Right lobe of liver (tissue), 6 donors: ENCODE results near the gene ADPRHL1. TPM values are rescaled to one million over a fixed set of nuclear protein-coding genes. Genes with fewer than 3 reads are reported as not detected.

Experiments used
- ATAC-seq, 4 donors: fragments of 200-7000 bp; cut with Tn5 transposase; one replicate each; pipeline ENCODE4 v1.9.1; 2020; ENCODE audit warnings: mild to moderate bottlenecking in 4 of 4, moderate library complexity in 4 of 4
- DNase-seq, 3 donors: peaks; one replicate each; pipeline ENCODE4 v3.0.0-alpha.2; 2020
- H3K27ac ChIP-seq, 3 donors: fragments of 200-600 bp; one replicate each; pipeline ENCODE4 v1.8.0; 2022
- H3K27me3 ChIP-seq, 2 donors: fragments of 200-600 bp; one replicate each; pipeline ENCODE4 v1.8.0; 2022
- H3K36me3 ChIP-seq, 4 donors: fragments of 200-600 bp; sonication (generic) in 1 of 4; one replicate each; pipeline versions ENCODE4 v1.5.1 to v1.8.0; 2017 to 2022; ENCODE audit warnings: control low read depth in 1 of 4
- H3K4me1 ChIP-seq, 4 donors: fragments of 200-600 bp; sonication (generic) in 1 of 4; one replicate each; pipeline versions ENCODE4 v1.5.1 to v1.8.0; 2017 to 2022; ENCODE audit warnings: control low read depth in 1 of 4
- H3K4me3 ChIP-seq, 3 donors: fragments of 200-600 bp; one replicate each; pipeline ENCODE4 v1.8.0; 2022
- H3K9me3 ChIP-seq, 4 donors: fragments of 200-600 bp; sonication (generic) in 1 of 4; one replicate each; pipeline versions ENCODE4 v1.5.1 to v1.8.0; 2017 to 2022; ENCODE audit warnings: control low read depth in 1 of 4
- POLR2A ChIP-seq: fragments of 450-650 bp; IDR thresholded peaks from one replicate; pipeline ENCODE4 v1.6.1; 2017; ENCODE audit warnings: antibody characterized with exemption, mild to moderate bottlenecking
- WGBS: methylation state at CpG from one replicate; pipeline ENCODE4 v1.1.6; 2018; ENCODE audit warnings: low coverage, low lambda C conversion rate; ENCODE audit not compliant: insufficient coverage; ENCODE audit errors: missing lambda C conversion rate; 5-methylcytosine and 5-hydroxymethylcytosine counted together
- intact Hi-C, 2 donors: fragments of 100-400 bp; cut with DNase I; formaldehyde crosslinking; loops; one replicate each; pipeline versions ENCODE4 v1.11.2 to v1.14.1; 2022
- total RNA-seq, 6 experiments: library from RNA; depleted of rRNA in 2 of 6; stranded (reverse); fragments of >200 nt in 2 of 6; fragmentation: NEBNext Ultra II Directional in 3 of 6; extraction: Animal tissue kit (Norgen Biotek cat#: 25700) in 3 of 6; gene quantifications; one replicate each; pipeline versions ENCODE4 v1.1.0 to v1.2.4, GENCODE V29; 2016 to 2023
- TF ChIP-seq, protein P1 (sequence below), 4 donors: fragments of 200-600 bp in 3 of 4; fragments of 450-650 bp in 1 of 4; IDR thresholded peaks; one replicate each; pipeline versions ENCODE4 v1.5.1 to v1.8.0; 2016 to 2022; ENCODE audit warnings: antibody characterized with exemption in 4 of 4, mild to moderate bottlenecking in 2 of 4
- donor health status: DM: no; HTN: yes; CAD: no.
- donor health status: DM: no; HTN: no; CAD: no.
- donor health status: DM: no; HTN: no; CAD: no.
- donor health status: DM: no; HTN: yes; CAD: no.
- donor health status: DM: no; HTN: yes; CAD: no.

Gene ADPRHL1
- total RNA-seq, 6 experiments from 2014 or later = 0.37 to 1.7 (median 1.1) TPM

DNA sequence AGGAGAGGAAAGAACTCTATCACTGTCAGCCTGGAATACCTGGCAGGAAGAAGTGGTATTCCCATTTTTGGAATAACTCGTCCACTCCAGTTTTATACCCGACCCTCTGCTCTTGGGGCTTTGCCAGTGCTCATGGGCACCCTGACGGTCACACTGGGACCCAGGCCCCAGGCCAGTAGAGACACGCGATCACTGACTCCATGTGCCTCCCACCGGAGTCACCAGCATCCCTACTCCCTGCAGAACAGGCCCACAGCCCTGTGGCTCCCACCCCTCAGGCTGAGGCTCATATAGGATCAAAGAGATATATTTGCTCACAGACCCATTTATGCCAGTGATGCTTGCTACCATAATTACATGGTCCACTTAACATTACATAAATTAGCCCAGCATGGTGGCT, 92.8 kb downstream of the ADPRHL1 start:
- no CpG with 5 or more reads among the region's 6 CpGs for WGBS
- TF ChIP-seq, protein P1, sequence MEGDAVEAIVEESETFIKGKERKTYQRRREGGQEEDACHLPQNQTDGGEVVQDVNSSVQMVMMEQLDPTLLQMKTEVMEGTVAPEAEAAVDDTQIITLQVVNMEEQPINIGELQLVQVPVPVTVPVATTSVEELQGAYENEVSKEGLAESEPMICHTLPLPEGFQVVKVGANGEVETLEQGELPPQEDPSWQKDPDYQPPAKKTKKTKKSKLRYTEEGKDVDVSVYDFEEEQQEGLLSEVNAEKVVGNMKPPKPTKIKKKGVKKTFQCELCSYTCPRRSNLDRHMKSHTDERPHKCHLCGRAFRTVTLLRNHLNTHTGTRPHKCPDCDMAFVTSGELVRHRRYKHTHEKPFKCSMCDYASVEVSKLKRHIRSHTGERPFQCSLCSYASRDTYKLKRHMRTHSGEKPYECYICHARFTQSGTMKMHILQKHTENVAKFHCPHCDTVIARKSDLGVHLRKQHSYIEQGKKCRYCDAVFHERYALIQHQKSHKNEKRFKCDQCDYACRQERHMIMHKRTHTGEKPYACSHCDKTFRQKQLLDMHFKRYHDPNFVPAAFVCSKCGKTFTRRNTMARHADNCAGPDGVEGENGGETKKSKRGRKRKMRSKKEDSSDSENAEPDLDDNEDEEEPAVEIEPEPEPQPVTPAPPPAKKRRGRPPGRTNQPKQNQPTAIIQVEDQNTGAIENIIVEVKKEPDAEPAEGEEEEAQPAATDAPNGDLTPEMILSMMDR (IDR thresholded peaks at IDR 0.05) = no peak
- no peak for TF ChIP-seq POLR2A
- H3K4me3 ChIP-seq = no peak overlapping the region
- H3K36me3 ChIP-seq = peaks cover 0 to 12% (median 0%) of the 10 kb centered on the region in 4 donors
- ATAC-seq (no peak), DNase-seq (no peak)
- H3K27me3 ChIP-seq = no peaks in the 10 kb centered on the region
- H3K27ac ChIP-seq = no peak overlapping the region
- intact Hi-C loops = no loop called here
- no peaks in the 10 kb centered on the region for H3K9me3 ChIP-seq
- peaks cover 0 to 28% (median 0%) of the 10 kb centered on the region in 4 donors for H3K4me1 ChIP-seq

DNA sequence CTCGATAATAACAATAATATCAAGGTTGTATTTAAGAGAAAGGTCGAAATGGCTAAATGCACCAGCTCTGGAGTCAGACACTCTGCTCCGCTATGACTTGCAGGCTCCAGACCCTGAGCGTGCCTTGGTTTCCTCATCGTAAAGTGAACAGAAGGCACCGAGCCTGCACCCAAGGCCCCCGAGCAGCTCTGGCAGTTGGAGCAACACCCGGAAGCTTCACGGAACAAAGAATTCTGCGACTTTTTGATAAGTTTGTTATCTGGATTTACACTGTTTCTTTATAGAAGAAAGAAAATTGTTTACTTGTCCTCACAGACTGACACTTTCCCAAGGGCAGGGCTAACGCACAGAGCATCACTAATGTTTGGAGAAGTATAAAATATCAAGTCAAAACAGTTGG, 93.7 kb downstream of the ADPRHL1 start:
- TF ChIP-seq, protein P1 (IDR thresholded peaks at IDR 0.05) = no peak
- no peak for TF ChIP-seq POLR2A
- WGBS = 87% methylated on average over 11 of the region's 11 CpGs

DNA sequence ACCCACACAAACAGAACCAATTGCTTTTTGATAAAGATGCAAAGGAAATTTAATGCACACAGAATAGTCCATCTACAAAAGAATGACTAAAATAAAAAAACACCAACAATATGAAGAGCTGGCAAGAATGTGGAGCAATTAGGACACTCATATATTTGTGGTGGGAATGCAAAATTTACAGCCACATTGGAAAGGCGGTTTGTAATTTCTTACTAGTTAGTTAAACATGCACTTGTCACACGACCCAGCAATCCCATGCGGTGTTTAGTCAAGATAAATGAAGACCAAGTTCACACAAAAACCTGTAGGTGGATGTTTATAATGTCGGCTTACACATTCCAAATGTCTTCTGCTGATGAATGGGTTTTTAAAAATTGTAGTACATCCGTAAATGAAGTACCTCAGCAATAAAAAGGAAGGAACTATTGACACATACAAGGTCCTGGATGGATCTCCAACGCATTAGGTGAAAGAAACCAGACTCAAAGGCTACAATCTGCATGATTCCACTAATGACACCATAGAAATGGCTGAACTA, 94.6 kb downstream of the ADPRHL1 start:
- TF ChIP-seq, protein P1 (IDR thresholded peaks at IDR 0.05) = no peak
- TF ChIP-seq POLR2A = no peak
- intact Hi-C loops = no loop called here
- DNase-seq (no peak), ATAC-seq (no peak)
- Histone ChIP-seq H3K27me3 (no peaks in the 10 kb centered on the region), H3K4me3 (no peak overlapping the region), H3K36me3 (peaks cover 0 to 23% (median 0%) of the 10 kb centered on the region in 4 donors), H3K4me1 (peaks cover 0 to 28% (median 0%) of the 10 kb centered on the region in 4 donors), H3K9me3 (no peaks in the 10 kb centered on the region), H3K27ac (no peak overlapping the region)
- 41% methylated on average over 6 of the region's 6 CpGs for WGBS

More for the DNA sequence above, 93.7 kb downstream of the ADPRHL1 start:
- intact Hi-C loops = no loop called here
- no peak for DNase-seq
- no peaks in the 10 kb centered on the region for H3K9me3 ChIP-seq
- peaks cover 0 to 28% (median 0%) of the 10 kb centered on the region in 4 donors for H3K4me1 ChIP-seq
- H3K27ac ChIP-seq = no peak overlapping the region
- no peak for ATAC-seq
- H3K36me3 ChIP-seq = peaks cover 0 to 18% (median 0%) of the 10 kb centered on the region in 4 donors
- H3K4me3 ChIP-seq = no peak overlapping the region
- no peaks in the 10 kb centered on the region for H3K27me3 ChIP-seq

DNA sequence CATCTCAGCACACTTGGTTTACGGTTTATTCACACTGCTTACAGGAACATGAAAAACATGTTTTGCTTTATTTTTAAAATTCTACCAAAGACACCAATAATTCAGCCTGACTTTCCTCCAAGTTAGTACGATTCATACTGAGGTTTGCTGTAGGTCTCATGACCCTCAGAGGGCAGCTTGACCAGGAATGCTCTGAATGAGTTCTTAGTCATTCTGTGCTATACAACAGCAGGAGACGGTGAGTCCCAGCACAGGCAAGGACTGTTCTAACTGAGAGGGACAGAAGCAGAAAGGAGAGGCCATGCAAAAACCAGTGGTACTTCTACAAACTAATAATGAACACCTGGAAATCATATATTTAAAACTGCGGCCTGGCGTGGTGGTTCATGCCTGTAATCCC, 95.8 kb downstream of the ADPRHL1 start:
- DNase-seq (no peak), ATAC-seq (no peak)
- Histone ChIP-seq H3K4me1 (peaks cover 0 to 25% (median 0%) of the 10 kb centered on the region in 4 donors), H3K9me3 (no peaks in the 10 kb centered on the region), H3K27ac (no peak overlapping the region), H3K4me3 (no peak overlapping the region), H3K36me3 (peaks cover 0 to 29% (median 0%) of the 10 kb centered on the region in 4 donors), H3K27me3 (no peaks in the 10 kb centered on the region)
- TF ChIP-seq POLR2A = no peak
- TF ChIP-seq, protein P1 (IDR thresholded peaks at IDR 0.05) = no peak
- WGBS = 93% methylated on average over 5 of the region's 5 CpGs
- intact Hi-C loops = no loop called here
